ENCODE data around the gene GAS2.

GAS2 gene

DNA sequence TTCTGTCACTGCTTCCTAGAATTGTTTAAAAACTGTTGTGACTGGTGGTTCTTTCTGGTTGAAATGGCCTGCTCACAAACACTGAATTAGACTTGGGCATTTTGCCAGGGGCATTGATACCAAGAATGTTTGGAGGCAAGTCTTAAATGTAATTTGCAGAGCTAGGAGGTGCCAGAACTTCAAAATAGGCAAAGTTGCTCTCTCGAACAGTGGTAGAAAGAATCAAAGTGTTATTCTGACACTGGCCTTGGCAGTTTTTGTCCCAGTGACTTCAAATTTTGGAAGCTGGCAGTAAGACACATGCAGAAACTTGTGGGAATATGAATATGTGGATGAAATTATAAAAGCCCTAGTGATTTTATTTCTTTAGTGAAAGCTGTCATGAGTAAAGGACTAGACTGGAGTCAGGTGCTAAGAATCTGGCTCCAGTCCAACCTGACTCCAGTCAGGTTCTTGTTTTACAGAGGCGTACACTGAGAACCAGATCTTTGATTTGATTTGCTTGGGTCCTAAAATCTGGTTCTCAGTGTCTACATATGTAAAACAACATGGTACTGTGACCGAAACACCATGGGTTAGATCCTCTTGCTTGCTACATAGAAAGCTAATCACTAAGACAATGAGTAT is 142.3 kb downstream of the GAS2 start:
- no peak for DNase-seq
- no peak overlapping the region for H3K4me3 ChIP-seq (ENCODE audit: low read depth, low read length)
- H3K27ac ChIP-seq, result no peak overlapping the region
- H3K36me3 ChIP-seq (replicated peaks), result no peaks in the 10 kb centered on the region
- in situ Hi-C loops (cut with HindIII; ENCODE audit: low pct_ligation_motif_present, low sequenced_read_pairs), result no loop called here
- TF ChIP-seq, protein P1, sequence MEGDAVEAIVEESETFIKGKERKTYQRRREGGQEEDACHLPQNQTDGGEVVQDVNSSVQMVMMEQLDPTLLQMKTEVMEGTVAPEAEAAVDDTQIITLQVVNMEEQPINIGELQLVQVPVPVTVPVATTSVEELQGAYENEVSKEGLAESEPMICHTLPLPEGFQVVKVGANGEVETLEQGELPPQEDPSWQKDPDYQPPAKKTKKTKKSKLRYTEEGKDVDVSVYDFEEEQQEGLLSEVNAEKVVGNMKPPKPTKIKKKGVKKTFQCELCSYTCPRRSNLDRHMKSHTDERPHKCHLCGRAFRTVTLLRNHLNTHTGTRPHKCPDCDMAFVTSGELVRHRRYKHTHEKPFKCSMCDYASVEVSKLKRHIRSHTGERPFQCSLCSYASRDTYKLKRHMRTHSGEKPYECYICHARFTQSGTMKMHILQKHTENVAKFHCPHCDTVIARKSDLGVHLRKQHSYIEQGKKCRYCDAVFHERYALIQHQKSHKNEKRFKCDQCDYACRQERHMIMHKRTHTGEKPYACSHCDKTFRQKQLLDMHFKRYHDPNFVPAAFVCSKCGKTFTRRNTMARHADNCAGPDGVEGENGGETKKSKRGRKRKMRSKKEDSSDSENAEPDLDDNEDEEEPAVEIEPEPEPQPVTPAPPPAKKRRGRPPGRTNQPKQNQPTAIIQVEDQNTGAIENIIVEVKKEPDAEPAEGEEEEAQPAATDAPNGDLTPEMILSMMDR (IDR thresholded peaks at IDR 0.05; ENCODE audit: low read depth, low read length, missing control alignments), result no peak
- no peaks in the 10 kb centered on the region for H3K27me3 ChIP-seq (replicated peaks)

DNA sequence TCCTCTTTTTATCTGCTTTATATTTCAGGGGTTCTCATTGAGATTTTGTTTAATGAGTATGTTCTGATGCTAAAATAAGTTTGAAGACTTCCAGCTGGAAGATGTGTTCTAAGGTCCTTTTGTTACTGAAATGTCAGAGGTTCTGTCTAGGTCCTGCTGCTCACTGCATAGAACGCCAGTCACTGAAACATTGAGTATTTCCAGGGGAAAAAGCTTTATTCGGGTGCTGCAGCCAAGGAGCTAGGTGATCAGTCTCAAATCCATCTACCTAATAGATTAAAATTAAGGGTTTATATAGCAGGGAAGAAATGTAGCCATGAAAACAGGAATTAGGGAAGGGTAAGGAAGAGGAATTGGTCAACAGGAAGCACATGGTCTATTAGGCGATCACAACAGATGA is 143.5 kb downstream of the GAS2 start:
- in situ Hi-C loops (cut with HindIII; ENCODE audit: low pct_ligation_motif_present, low sequenced_read_pairs), result no loop called here
- DNase-seq, result no peak
- no peak overlapping the region for H3K27ac ChIP-seq
- H3K36me3 ChIP-seq (replicated peaks), result no peaks in the 10 kb centered on the region
- no peaks in the 10 kb centered on the region for H3K27me3 ChIP-seq (replicated peaks)
- TF ChIP-seq, protein P1 (IDR thresholded peaks at IDR 0.05; ENCODE audit: low read depth, low read length, missing control alignments), result no peak
- H3K4me3 ChIP-seq (ENCODE audit: low read depth, low read length), result no peak overlapping the region

DNA sequence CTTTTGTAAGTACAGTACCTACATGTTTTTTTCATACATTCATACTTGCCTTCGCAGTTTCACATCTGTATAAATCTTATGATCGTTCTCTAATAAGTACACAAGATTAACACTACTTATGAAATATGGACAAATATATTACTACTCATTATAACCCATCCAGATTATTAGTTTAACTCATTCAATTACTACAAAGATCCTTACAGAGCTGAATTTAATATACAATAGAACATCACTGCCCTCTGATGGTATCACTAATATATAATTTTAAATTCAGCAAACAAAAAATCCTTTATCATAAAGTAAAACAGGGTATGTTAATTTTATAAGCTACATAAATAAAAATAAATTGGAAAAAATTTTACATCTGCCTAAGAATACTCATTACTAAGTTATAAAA is 155.8 kb downstream of the GAS2 start:
- DNase-seq, result no peak
- peaks cover 4% of the 10 kb centered on the region for H3K36me3 ChIP-seq (replicated peaks)
- no peaks in the 10 kb centered on the region for H3K27me3 ChIP-seq (replicated peaks)
- no peak overlapping the region for H3K27ac ChIP-seq
- TF ChIP-seq, protein P1 (IDR thresholded peaks at IDR 0.05; ENCODE audit: low read depth, low read length, missing control alignments), result no peak
- no peak overlapping the region for H3K4me3 ChIP-seq (ENCODE audit: low read depth, low read length)
- in situ Hi-C loops (cut with HindIII; ENCODE audit: low pct_ligation_motif_present, low sequenced_read_pairs), result no loop called here

DNA sequence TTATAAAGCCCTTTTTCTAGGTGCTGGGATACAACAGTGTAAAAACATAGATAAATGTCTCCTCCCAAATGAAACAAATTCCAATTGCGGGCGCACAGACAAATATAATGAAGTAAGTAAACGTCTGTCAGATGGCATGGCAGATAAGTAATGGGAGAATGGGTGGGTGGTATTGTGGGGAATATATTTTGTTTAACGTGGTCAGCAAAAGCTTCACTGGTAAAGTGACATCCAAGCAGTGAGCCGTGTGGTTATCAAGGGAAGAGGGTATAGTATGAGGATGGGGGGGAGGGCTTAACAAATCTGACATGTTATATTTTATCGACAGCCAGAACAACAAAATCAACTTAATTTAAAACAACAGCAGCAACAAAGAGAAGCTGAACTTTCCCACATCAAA is 162.0 kb downstream of the GAS2 start:
- TF ChIP-seq, protein P1 (IDR thresholded peaks at IDR 0.05; ENCODE audit: low read depth, low read length, missing control alignments), result no peak
- in situ Hi-C loops (cut with HindIII; ENCODE audit: low pct_ligation_motif_present, low sequenced_read_pairs), result no loop called here
- peaks cover 2% of the 10 kb centered on the region for H3K36me3 ChIP-seq (replicated peaks)
- peak overlapping the region; percentile 93 for H3K4me3 ChIP-seq (ENCODE audit: low read depth, low read length)
- no peaks in the 10 kb centered on the region for H3K27me3 ChIP-seq (replicated peaks)
- DNase-seq, result no peak
- H3K27ac ChIP-seq, result no peak overlapping the region

DNA sequence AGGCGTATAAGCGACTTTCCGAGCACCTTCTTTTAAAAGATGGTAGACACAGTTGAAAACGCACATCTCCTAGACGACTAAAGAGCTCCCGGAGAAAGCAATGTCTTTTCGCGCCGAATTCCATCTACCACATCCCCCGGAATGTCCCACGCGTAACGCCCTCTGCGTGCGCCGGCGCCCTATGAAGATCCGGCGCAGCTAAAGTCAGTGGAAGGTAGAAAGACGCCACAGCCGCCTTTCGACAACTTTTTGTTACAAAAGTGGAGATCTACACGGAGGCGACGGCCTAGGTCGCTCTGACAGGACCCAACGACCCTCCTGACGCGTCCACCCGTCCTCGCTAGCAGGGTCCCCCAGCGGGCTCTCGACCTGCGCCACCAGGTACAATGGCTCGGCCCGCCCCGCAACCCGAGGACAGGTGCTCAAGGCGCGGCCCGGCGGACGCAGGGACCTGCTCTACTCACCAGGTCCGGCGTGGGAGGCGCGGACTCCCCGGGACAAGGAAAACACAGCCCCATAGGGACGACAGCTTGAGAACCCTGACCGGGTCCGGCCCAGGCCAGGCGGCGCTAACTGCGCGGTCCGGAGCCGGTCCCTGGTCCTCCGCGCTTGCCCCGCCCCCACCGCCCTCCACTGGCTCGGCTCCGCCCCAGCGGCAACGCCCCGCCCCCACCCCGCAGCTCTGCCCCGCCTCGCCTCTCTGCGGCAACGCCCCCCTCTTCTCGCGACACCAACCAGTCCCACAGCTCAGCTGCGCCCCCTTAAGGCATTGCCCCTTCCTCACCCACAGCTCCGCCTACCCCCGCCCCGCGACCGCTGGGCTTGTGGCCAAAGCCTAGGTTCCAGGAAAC is 163.0 kb downstream of the GAS2 start, which contains the start of gene SVIP:
SVIP (minus strand) TSS at position 571 of the 851 bp plus-strand sequence; CDS start at position 518, 53 bp downstream.
- DNase-seq, result peak; percentile 83
- in situ Hi-C loops (cut with HindIII; ENCODE audit: low pct_ligation_motif_present, low sequenced_read_pairs), result no loop called here
- TF ChIP-seq, protein P1 (IDR thresholded peaks at IDR 0.05; ENCODE audit: low read depth, low read length, missing control alignments), result peak; percentile 81
- Histone ChIP-seq H3K36me3 (replicated peaks) (peaks cover 2% of the 10 kb centered on the region), H3K4me3 (ENCODE audit: low read depth, low read length) (peak within 1 kb of the TSS; percentile 93), H3K27ac (peak within 1 kb of the TSS; percentile 1), H3K27me3 (replicated peaks) (no peaks in the 10 kb centered on the region)

All from brain microvascular endothelial cell (primary cell).